Endothelial cell of hepatic sinusoid (primary cell): ENCODE data around the gene CFAP70.

Source experiments
- in situ Hi-C: cut with HindIII; loops from 2 replicates; pipeline ENCODE4 v1.10.0; 2017; ENCODE audit warnings: low sequenced_read_pairs

Gene CFAP70

DNA sequence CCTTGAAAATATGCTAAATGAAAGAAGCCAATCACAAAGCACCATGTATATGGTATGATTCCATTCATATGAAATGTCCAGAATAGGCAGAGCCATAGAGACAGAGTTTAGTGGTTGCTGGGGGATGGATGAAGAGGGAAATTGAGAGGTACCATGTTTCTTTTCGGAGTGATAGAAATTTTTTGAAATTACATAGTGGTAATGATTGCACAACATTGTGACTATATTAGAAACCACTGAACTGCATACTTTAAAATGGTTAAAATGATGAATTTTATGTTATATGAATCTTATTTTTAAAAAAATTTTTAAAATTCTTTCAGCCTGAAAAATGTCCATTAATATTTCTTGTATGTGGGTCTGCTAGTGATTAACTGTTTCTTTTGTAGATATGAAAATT lies 137.7 kb downstream of the CFAP70 start:
- in situ Hi-C loops = no loop called here

DNA sequence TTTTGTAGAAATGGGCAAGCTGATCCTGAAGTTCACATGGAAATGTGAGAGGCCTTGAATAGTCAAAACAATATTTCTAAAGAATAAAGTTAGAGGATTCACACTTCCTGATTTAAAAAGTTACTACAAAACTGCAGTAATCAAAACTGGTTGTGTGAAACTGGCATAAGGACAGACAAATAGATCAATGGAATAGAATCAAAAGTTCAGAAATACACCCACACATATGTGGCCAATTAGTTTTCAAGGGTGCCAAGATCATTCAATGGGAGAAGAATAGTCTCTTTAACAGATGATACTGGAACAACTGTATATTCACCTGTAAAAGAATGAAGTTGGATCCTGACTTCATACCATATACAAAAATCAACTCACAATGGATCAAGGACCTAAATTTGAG lies 139.3 kb downstream of the CFAP70 start:
- in situ Hi-C loops = no loop called here

DNA sequence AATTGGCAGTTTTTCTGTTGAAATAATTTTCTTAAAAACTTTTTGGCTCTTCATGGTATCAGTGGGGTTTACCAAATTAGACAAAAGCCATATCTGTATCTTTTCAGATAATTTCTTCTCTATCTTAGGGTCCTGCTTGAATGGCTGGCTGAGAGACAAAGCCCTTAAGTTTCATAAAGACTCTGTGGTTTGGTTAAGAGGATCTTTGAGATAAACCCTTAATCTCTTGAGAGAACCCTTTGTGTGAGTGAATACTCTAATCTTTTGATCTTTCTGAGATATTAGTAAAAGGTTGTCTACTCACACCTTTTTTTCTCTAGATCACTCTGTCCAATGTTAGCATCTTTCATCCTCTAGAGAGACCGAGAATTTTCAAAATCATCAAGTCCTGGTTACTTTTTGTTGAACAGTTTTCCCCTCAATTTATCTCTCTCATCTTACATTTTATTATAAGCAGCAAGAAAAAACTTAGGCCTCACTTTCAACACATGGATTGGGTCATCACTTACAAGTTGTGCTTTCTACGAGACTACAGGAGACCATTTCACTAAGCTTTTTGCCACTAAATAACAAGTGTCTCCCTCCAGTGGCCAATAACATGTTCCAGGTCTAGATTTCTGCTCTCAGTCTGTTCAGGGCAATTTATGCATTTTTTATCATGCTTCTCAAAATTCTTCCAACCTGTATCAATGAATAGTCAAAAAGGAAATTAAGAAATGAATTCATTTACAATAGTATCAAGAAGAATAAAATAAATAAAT lies 140.1 kb downstream of the CFAP70 start:
- in situ Hi-C loops = no loop called here

DNA sequence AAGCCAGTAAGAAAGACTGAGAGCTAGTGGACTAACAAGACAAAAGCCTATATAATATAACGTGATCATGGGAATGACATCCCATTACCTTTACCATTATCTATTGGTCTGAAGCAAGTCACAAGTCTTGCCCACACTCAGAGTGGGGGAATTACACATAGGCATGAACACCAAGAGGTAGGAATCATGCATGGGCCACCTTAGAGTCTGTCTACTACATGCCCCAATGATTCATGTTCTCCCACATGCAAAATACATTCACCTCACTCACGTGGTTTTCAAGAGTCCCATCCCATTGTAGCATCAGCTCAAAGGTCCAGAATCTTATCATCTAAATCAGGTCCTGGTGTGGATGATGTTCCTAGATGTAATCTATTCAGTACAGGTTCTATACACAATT lies 141.0 kb downstream of the CFAP70 start:
- in situ Hi-C loops = no loop called here

DNA sequence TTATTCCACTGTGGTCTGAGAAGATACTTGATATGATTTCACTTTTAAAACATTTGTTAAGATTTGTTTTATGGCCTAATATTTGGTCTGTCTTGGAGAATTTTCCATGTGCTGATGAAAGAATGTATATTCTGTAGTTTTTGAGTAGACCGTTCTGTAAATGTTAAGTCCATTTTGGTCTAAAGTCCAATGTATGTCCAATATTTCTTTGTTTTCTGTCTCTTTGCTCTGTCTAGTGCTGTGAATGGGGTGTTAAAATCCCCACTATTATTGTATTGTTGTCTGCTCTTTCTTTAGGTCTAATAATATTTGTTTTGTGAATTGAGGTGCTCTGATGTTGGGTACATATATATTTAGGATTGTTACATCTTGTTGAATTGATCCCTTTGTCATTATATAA lies 142.9 kb downstream of the CFAP70 start:
- in situ Hi-C loops = no loop called here

DNA sequence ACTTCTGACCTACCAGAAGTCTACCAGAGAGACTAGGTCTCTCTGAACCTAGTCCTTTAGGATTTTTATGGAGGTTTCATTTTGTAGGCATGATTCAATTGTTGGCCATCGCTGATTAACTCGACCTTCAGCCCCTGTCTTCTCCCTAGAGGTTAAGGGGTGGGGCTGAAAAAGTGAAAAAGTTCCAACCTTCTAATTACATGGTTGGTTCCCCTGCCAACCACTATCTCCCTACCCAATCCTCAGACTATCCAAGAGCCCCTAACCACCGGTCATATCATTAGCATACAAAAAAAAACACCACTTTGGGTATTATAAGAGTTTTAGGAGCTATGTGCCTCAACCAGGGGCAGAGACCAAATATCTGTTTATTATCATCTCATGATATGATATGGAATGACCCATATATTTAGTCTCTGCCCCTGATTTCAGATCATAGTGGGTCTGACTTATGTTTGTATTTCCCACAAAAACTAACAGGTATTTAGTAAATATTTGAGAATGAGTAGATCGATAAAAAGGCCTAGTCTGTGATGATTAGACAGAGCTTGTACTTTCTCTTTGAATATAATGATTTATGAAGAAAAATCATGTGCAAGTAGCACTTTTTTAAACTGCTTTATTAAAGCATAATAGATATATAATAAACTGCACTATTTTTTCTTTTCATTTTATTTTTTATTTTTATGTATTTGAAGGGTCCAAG lies 147.4 kb downstream of the CFAP70 start:
- in situ Hi-C loops = no loop called here

DNA sequence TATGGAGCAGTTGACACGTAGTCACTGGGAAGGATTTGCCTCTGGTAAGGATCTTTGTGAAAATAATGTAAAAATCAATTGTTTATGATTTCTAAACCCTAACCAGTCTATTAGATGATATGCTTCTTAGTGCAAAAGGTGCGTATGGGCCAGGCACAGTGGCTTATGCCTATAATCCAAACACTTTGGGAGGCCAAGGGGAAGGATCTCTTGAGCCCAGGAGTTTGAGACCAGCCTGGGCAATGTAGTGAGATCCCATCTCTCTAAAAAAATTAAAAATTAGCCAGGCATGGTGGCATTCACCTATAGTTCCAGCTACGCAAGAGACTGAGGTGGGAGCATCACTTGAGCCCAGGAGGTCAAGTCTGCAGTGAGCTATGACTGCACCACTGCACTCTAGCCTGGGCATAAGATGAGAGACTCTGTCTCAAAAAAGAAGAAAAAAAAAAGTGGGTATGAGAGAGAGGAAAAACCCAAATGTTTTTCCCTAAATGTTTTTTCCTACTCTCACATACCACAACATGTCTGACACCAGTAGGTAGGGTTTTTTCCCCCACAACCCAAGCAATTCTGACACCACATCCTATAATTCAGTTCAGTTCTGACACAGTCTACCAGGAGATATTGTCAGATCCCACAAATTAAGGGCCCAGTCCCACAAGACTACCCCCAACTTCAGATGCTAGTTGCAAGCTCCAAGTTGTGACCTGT lies 148.1 kb downstream of the CFAP70 start:
- in situ Hi-C loops = no loop called here

DNA sequence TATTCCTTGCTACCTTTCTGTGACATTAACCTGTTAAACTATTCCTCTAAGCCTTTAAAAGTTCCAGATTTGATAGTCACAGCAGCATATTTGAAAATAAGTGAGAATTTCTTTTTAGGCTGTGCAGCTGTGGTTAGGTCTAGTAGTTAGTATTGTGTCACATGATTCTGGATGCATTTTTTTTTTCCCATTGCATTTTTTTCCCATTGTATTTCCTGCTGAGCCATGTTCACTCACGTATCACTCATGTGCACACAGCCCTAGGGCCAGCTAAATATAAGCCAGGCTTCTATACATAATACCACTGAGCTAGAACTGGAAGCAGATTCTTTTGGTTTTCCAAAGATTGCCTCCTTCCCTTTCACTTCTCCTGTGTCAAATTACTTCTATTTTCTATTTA lies 149.0 kb downstream of the CFAP70 start:
- in situ Hi-C loops = no loop called here

DNA sequence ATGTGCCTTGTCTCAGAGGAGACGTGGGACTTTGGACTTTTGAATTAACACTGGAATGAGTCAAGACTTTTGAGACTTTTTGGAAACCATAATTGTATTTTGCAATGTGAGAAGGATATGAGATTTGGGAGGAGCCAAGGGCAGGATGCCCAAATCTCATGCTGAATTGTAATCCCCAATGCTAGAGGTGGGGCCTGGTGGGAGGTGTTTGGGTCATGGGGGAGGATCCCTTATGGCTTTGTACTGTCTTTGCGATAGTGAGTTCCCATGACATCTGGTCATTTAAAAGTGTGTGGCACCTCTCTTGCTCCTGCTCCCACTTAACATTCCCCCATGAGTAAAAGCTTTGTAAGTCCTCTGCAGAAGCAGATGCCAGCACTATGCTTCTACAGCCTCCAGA lies 150.8 kb downstream of the CFAP70 start:
- in situ Hi-C loops = no loop called here

DNA sequence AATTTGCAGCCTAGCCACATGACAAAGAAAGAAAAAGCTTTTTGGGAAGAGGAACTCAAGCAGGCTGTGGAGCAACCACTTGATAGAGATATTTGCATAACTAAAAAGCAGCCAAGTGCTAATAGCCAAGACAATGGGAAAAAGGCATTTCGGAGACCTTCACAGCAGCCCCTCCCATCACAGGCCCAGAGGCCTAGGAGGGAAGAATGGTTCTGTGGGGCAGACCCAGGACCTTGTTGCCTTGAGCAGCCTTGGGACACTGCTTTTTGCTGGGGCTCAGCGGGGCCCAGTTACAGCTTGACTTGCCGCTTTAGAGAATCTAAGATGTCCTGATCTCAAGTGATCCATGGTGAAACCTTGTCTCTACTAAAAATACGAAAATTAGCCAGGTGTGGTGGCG lies 152.3 kb downstream of the CFAP70 start:
- in situ Hi-C loops = no loop called here

DNA sequence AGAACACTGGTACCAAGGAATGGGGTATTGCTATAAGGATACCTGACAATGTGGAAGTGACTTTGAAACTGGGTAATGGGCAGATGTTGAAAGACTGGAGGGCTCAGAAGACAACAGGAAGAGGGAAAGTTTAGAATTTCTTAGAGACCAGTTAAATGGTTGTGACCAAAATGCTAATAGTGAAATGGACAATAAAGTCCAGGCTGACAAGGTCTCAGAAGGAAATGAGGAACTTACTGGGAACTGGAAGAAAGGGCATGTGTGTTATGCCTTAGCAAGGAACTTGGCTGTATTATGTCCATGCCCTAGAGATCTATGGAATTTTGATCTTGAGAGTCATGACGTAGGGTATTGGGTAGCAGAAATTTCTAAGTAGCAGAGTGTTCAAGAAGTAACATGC lies 152.8 kb downstream of the CFAP70 start:
- in situ Hi-C loops = no loop called here

DNA sequence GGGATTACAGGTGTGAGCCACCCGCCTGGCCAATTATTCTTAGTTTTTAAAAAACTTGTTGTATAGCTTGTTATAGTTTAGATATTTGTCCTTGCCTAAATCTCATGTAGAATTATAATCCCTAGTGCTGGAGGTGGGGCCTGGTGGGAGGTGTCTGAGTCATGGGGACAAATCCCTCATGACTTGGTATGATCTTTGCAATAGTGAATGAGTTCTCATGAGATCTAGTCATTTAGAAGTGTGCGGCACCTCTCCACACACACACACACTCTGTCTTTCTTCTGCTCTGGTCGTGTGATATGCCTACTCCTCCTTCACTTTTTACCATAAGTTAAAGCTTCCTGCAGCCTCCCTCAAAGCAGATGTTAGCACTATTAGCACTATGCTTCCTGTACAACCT lies 153.6 kb downstream of the CFAP70 start:
- in situ Hi-C loops = no loop called here
